Neural cell (in vitro differentiated cells): ENCODE results near the gene XRCC6. TPM values are rescaled to one million over a fixed set of nuclear protein-coding genes. Genes with fewer than 3 reads are reported as not detected.

Source experiments
- H2AFZ ChIP-seq: fragments of 200-600, 300-800 bp; sonication (generic), shearing (Covaris generic); 2 replicates; pipeline ENCODE4 v1.6.0; 2014; ENCODE audit warnings: low read depth, mild to moderate bottlenecking, antibody characterized with exemption, low read length, moderate library complexity
- H3F3A ChIP-seq: fragments of 200-600 bp; shearing (Covaris generic); 2 replicates; pipeline ENCODE4 v1.6.1; 2016; ENCODE audit warnings: mild to moderate bottlenecking, moderate library complexity, mixed read lengths, antibody characterized with exemption, low read length; ENCODE audit not compliant: insufficient read depth, poor library complexity, severe bottlenecking
- H3K27ac ChIP-seq: fragments of 200-600, 300-800 bp; sonication (generic), shearing (Covaris generic); 2 replicates; pipeline ENCODE4 v1.5.1; 2014; ENCODE audit warnings: mild to moderate bottlenecking, low read length, moderate library complexity
- H3K27me3 ChIP-seq: fragments of 300-800, 200-600 bp; sonication (generic), shearing (Covaris generic); 2 replicates; pipeline ENCODE4 v1.6.0; 2014; ENCODE audit warnings: mild to moderate bottlenecking, low read depth, low read length, moderate library complexity; ENCODE audit not compliant: insufficient read depth
- H3K36me3 ChIP-seq: fragments of 300-800, 200-600 bp; sonication (generic), shearing (Covaris generic); 2 replicates; pipeline ENCODE4 v1.5.1; 2014; ENCODE audit warnings: mild to moderate bottlenecking, antibody characterized with exemption, low read length, moderate library complexity; ENCODE audit not compliant: insufficient read depth
- H3K4me2 ChIP-seq: fragments of 300-800, 200-600 bp; sonication (generic), shearing (Covaris generic); 2 replicates; pipeline ENCODE4 v1.6.0; 2014; ENCODE audit warnings: mild to moderate bottlenecking, low read length
- H3K4me3 ChIP-seq: fragments of 300-800, 200-600 bp; sonication (generic), shearing (Covaris generic); 2 replicates; pipeline ENCODE4 v1.5.1; 2014; ENCODE audit warnings: mild to moderate bottlenecking, low read length, moderate library complexity
- H3K79me2 ChIP-seq: fragments of 200-600 bp; shearing (Covaris generic); replicated peaks from 2 replicates; pipeline ENCODE4 v1.6.0; 2014; ENCODE audit warnings: mild to moderate bottlenecking, low read length, moderate library complexity; ENCODE audit not compliant: insufficient read depth
- H3K9ac ChIP-seq: fragments of 300-800, 200-600 bp; sonication (generic), shearing (Covaris generic); 2 replicates; pipeline ENCODE4 v1.6.1; 2016; ENCODE audit warnings: mild to moderate bottlenecking, low read length, mixed read lengths
- H3K9me2 ChIP-seq: fragments of 200-600 bp; shearing (Covaris generic); 2 replicates; pipeline ENCODE4 v1.6.1; 2016; ENCODE audit warnings: mild to moderate bottlenecking, low read length, mixed read lengths; ENCODE audit not compliant: insufficient read depth
- H3K9me3 ChIP-seq: fragments of 200-600, 300-800 bp; sonication (generic), shearing (Covaris generic); 2 replicates; pipeline ENCODE4 v1.6.1; 2016; ENCODE audit warnings: mild to moderate bottlenecking, mixed run types, low read length, moderate library complexity, mixed read lengths
- H4K20me1 ChIP-seq: fragments of 200-600 bp; shearing (Covaris generic); 2 replicates; pipeline ENCODE4 v1.6.1; 2016; ENCODE audit warnings: mild to moderate bottlenecking, mixed run types; ENCODE audit not compliant: insufficient read depth
- CTCF ChIP-seq: fragments of 450-650 bp; IDR thresholded peaks from 2 replicates; pipeline ENCODE4 v1.5.1; 2014; ENCODE audit warnings: antibody characterized with exemption, mild to moderate bottlenecking, moderate library complexity; ENCODE audit not compliant: poor library complexity, severe bottlenecking
- EP300 ChIP-seq: fragments of 450-650 bp; conservative IDR thresholded peaks from 2 replicates; pipeline ENCODE4 v1.6.1; 2014; ENCODE audit warnings: antibody characterized with exemption, mild to moderate bottlenecking, moderate library complexity; ENCODE audit not compliant: poor library complexity, severe bottlenecking
- EZH2 ChIP-seq: fragments of 200-600, 300-800 bp; shearing (Covaris generic), sonication (generic); IDR thresholded peaks from 2 replicates; pipeline ENCODE4 v1.6.1; 2014; ENCODE audit warnings: antibody characterized with exemption, low read length, borderline replicate concordance, mild to moderate bottlenecking; ENCODE audit not compliant: insufficient read depth, poor library complexity, severe bottlenecking
- MXI1 ChIP-seq: fragments of 450-650 bp; conservative IDR thresholded peaks from 2 replicates; pipeline ENCODE4 v1.6.1; 2014; ENCODE audit warnings: antibody characterized with exemption, mild to moderate bottlenecking; ENCODE audit not compliant: poor library complexity, severe bottlenecking
- POLR2AphosphoS5 ChIP-seq: IDR thresholded peaks from 2 replicates; pipeline ENCODE4 v1.6.1; 2012
- RAD21 ChIP-seq: fragments of 450-650 bp; conservative IDR thresholded peaks from 2 replicates; pipeline ENCODE4 v1.6.1; 2014; ENCODE audit warnings: antibody characterized with exemption, mild to moderate bottlenecking, moderate library complexity
- REST ChIP-seq: IDR thresholded peaks from 2 replicates; pipeline ENCODE4 v1.6.1; 2012; ENCODE audit warnings: borderline replicate concordance
- SMC3 ChIP-seq: fragments of 450-650 bp; conservative IDR thresholded peaks from 2 replicates; pipeline ENCODE4 v1.6.1; 2014; ENCODE audit warnings: antibody characterized with exemption, mild to moderate bottlenecking, moderate library complexity; ENCODE audit not compliant: poor library complexity
- TAF1 ChIP-seq: IDR thresholded peaks from 2 replicates; pipeline ENCODE4 v1.6.1; 2012; ENCODE audit warnings: low read depth
- polyA plus RNA-seq: library from polyadenylated mRNA; depleted of rRNA; stranded (reverse); fragments of >200 nt; gene quantifications from 2 replicates; pipeline ENCODE4 v1.2.3, GENCODE V29; 2014

Gene XRCC6
- polyA plus RNA-seq, 1 donor from 2014 or later, result 398 TPM

GRCh38 chr22:41697126-41697775 is 76.2 kb downstream of the XRCC6 start:
- H3K27ac ChIP-seq, result no peak overlapping the region
- peak; percentile 41 for TF ChIP-seq MXI1
- peak; percentile 99 for TF ChIP-seq RAD21
- TF ChIP-seq CTCF, result peak; percentile 99
- TF ChIP-seq EP300, result no peak
- no peak for TF ChIP-seq REST
- no peak for TF ChIP-seq POLR2AphosphoS5
- no peak for TF ChIP-seq EZH2
- peak; percentile 100 for TF ChIP-seq SMC3
- TF ChIP-seq TAF1, result no peak
- peak overlapping the region; percentile 22 for H2AFZ ChIP-seq
- H3K36me3 ChIP-seq, result no peaks in the 10 kb centered on the region
- peak overlapping the region; percentile 21 for H3K9ac ChIP-seq
- no peaks in the 10 kb centered on the region for H3K27me3 ChIP-seq
- H3K4me3 ChIP-seq, result no peak overlapping the region
- no peaks in the 10 kb centered on the region for H3F3A ChIP-seq
- H4K20me1 ChIP-seq, result no peaks in the 10 kb centered on the region
- H3K9me2 ChIP-seq, result no peaks in the 10 kb centered on the region
- no peaks in the 10 kb centered on the region for H3K79me2 ChIP-seq
- H3K9me3 ChIP-seq, result no peaks in the 10 kb centered on the region
- H3K4me2 ChIP-seq, result no peak overlapping the region

GRCh38 chr22:41699264-41700107 is 78.4 kb downstream of the XRCC6 start, which contains the start of gene MEI1:
Gene MEI1, plus strand, starts transcription at chr22:41699503. Its CDS starts 36 bp downstream, at chr22:41699539.
- H3K36me3 ChIP-seq, result no peaks in the 10 kb centered on the region
- no peaks in the 10 kb centered on the region for H3K79me2 ChIP-seq
- no peak within 1 kb of the TSS for H3K4me3 ChIP-seq
- H3F3A ChIP-seq, result no peaks in the 10 kb centered on the region
- H3K9me3 ChIP-seq, result no peaks in the 10 kb centered on the region
- no peak within 1 kb of the TSS for H3K27ac ChIP-seq
- TF ChIP-seq EZH2 (no peak), EP300 (no peak), CTCF (no peak), SMC3 (no peak), REST (no peak), POLR2AphosphoS5 (no peak), TAF1 (no peak), RAD21 (no peak), MXI1 (no peak)
- no peaks in the 10 kb centered on the region for H3K9me2 ChIP-seq
- H3K27me3 ChIP-seq, result no peaks in the 10 kb centered on the region
- H3K9ac ChIP-seq, result no peak within 1 kb of the TSS
- H2AFZ ChIP-seq, result no peak within 1 kb of the TSS
- H4K20me1 ChIP-seq, result no peaks in the 10 kb centered on the region
- H3K4me2 ChIP-seq, result no peak within 1 kb of the TSS
